ENCODE results near the gene STRADA. TPM values are rescaled to one million over a fixed set of nuclear protein-coding genes. Genes with fewer than 3 reads are reported as not detected.

The STRADA gene
- total and polyA plus RNA-seq, 2 donors (not counting 3 experiments of a cell fraction or from before 2014, with no cell fraction given): 47.0 to 53.6 TPM

GRCh38 chr17:63665527-63666214 is 75.9 kb downstream of the STRADA start:
- intact Hi-C loops (cut with micrococcal nuclease) (no loop called here), dilution Hi-C loops (cut with MboI; ENCODE audit: extremely low pct_ligation_motif_present, low sequenced_read_pairs) (no loop called here)
- peaks cover 6 to 22% of the 10 kb centered on the region in 2 experiments for H3K36me3 ChIP-seq (ENCODE audit: control insufficient read depth in 2 of 2, extremely low read depth in 1 of 2, insufficient read depth in 2 of 2, low read length in 2 of 2)
- BruUV-seq (replicated peaks): no TSS peak
- DNase-seq (ENCODE audit: low read depth, low spot score): peak; percentile 80
- POLR2A ChIA-PET: interaction anchor here (1.2 to 1.7 kb wide), 2 partner anchors 10 to 11 kb away, joined by 4 to 6 read pairs; no protein-coding TSS in a partner anchor
- CTCF ChIA-PET: interaction anchor here (0.9 to 3.2 kb wide), 16 partner anchors 10 to 240 kb away, joined by 3 to 37 read pairs (median 5); partner anchors contain the start of gene MAP3K3
- peak overlapping the region; percentile 7 for H3K4me2 ChIP-seq (ENCODE audit: insufficient read depth, low read length)
- peak overlapping the region; percentile 17 for H3K27ac ChIP-seq (ENCODE audit: insufficient read depth, low read depth, low read length)
- H3K79me2 ChIP-seq (ENCODE audit: control insufficient read depth, insufficient read depth, low read length): no peaks in the 10 kb centered on the region
- H3K9ac ChIP-seq (replicated peaks; ENCODE audit: extremely low read depth, insufficient read depth, low read length): no peak overlapping the region
- H3K4me3 ChIP-seq (replicated peaks in 1 of 3; ENCODE audit: insufficient read depth in 1 of 3, low read depth in 1 of 3, low read length in 3 of 3): peak overlapping the region in 1 of 3 experiments; percentile 2
- H3K9me3 ChIP-seq (replicated peaks; ENCODE audit: control insufficient read depth, insufficient read depth, low read length): no peaks in the 10 kb centered on the region
- H3K9me1 ChIP-seq (replicated peaks; ENCODE audit: control insufficient read depth, extremely low read depth, insufficient read depth, low read length): no peaks in the 10 kb centered on the region
- peaks cover 20% of the 10 kb centered on the region for H3K4me1 ChIP-seq (ENCODE audit: control insufficient read depth, extremely low read depth, insufficient read depth, low read length)
- H2AFZ ChIP-seq (ENCODE audit: low read depth, low read length): no peak overlapping the region
- H4K20me1 ChIP-seq (replicated peaks; ENCODE audit: control insufficient read depth, extremely low read depth, insufficient read depth, low read length): no peaks in the 10 kb centered on the region
- H3K27me3 ChIP-seq (ENCODE audit: control insufficient read depth in 2 of 2, insufficient read depth in 2 of 2, low read length in 2 of 2): no peaks in the 10 kb centered on the region
- TF ChIP-seq EZH2 (IDR thresholded peaks at IDR 0.05; ENCODE audit: borderline replicate concordance, low read depth, low read length, severe bottlenecking) (no peak), POLR2AphosphoS5 (IDR thresholded peaks at IDR 0.05; ENCODE audit: insufficient read depth, low read depth, low read length) (no peak), FOS (IDR thresholded peaks at IDR 0.05; ENCODE audit: borderline replicate concordance, insufficient read depth, low read length) (no peak)
- FAIRE-seq: peak; percentile 84

DNA sequence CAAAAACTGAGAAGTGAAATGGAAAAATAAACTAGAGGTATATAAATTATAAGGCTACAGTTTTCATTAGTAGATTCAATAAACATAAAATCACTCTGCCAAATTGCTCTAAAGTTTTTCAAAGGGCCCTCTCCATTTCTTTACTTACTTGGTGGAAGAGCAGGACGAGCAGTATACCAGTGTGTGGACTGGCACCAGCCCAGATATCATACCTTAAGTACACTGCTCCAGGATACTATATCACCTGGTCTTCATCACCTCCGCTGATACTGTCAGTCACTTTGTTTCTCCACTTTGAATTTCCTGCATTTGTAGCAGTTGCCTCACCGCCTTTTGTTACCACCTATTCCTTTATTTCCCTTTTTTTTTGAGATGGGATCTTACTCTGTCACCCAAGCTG is 81.7 kb downstream of the STRADA start:
- no peak for TF ChIP-seq GATA2 (IDR thresholded peaks at IDR 0.05; ENCODE audit: insufficient read depth, insufficient read length, low read depth, low read length)
- no peak for TF ChIP-seq MYC (IDR thresholded peaks at IDR 0.05; ENCODE audit: low read depth, low read length)
- no peak for TF ChIP-seq POLR2A (IDR thresholded peaks at IDR 0.05; ENCODE audit: low read depth, low read length)
- no peak for TF ChIP-seq FOS (IDR thresholded peaks at IDR 0.05; ENCODE audit: borderline replicate concordance, insufficient read depth, low read length)
- no peak for TF ChIP-seq EZH2 (IDR thresholded peaks at IDR 0.05; ENCODE audit: borderline replicate concordance, low read depth, low read length, severe bottlenecking)
- TF ChIP-seq, protein P1, sequence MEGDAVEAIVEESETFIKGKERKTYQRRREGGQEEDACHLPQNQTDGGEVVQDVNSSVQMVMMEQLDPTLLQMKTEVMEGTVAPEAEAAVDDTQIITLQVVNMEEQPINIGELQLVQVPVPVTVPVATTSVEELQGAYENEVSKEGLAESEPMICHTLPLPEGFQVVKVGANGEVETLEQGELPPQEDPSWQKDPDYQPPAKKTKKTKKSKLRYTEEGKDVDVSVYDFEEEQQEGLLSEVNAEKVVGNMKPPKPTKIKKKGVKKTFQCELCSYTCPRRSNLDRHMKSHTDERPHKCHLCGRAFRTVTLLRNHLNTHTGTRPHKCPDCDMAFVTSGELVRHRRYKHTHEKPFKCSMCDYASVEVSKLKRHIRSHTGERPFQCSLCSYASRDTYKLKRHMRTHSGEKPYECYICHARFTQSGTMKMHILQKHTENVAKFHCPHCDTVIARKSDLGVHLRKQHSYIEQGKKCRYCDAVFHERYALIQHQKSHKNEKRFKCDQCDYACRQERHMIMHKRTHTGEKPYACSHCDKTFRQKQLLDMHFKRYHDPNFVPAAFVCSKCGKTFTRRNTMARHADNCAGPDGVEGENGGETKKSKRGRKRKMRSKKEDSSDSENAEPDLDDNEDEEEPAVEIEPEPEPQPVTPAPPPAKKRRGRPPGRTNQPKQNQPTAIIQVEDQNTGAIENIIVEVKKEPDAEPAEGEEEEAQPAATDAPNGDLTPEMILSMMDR (IDR thresholded peaks at IDR 0.05; ENCODE audit: extremely low read depth in 1 of 2, insufficient read depth in 1 of 2, low read depth in 1 of 2, low read length in 2 of 2): no peak
- no peak for TF ChIP-seq JUN (IDR thresholded peaks at IDR 0.05; ENCODE audit: borderline replicate concordance, insufficient read depth, insufficient read length, low read depth)
- no peak for TF ChIP-seq MAX (IDR thresholded peaks at IDR 0.05; ENCODE audit: insufficient read depth, insufficient read length)
- no peak for TF ChIP-seq POLR2AphosphoS5 (IDR thresholded peaks at IDR 0.05; ENCODE audit: insufficient read depth, low read depth, low read length)
- no peak overlapping the region for H3K4me3 ChIP-seq (replicated peaks in 1 of 3; ENCODE audit: insufficient read depth in 1 of 3, low read depth in 1 of 3, low read length in 3 of 3)
- ChIA-PET CTCF (no interaction called here), POLR2A (no interaction called here)
- BruUV-seq (replicated peaks): no TSS peak
- no peaks in the 10 kb centered on the region for H4K20me1 ChIP-seq (replicated peaks; ENCODE audit: control insufficient read depth, extremely low read depth, insufficient read depth, low read length)
- no peak overlapping the region for H2AFZ ChIP-seq (ENCODE audit: low read depth, low read length)
- H3K9me1 ChIP-seq (replicated peaks; ENCODE audit: control insufficient read depth, extremely low read depth, insufficient read depth, low read length): no peaks in the 10 kb centered on the region
- peaks cover 7 to 8% of the 10 kb centered on the region in 2 experiments for H3K36me3 ChIP-seq (ENCODE audit: control insufficient read depth in 2 of 2, extremely low read depth in 1 of 2, insufficient read depth in 2 of 2, low read length in 2 of 2)
- no peak overlapping the region for H3K9ac ChIP-seq (replicated peaks; ENCODE audit: extremely low read depth, insufficient read depth, low read length)
- H3K9me3 ChIP-seq (replicated peaks; ENCODE audit: control insufficient read depth, insufficient read depth, low read length): no peaks in the 10 kb centered on the region
- peaks cover 7% of the 10 kb centered on the region for H3K4me1 ChIP-seq (ENCODE audit: control insufficient read depth, extremely low read depth, insufficient read depth, low read length)
- H3K27me3 ChIP-seq (ENCODE audit: control insufficient read depth in 2 of 2, insufficient read depth in 2 of 2, low read length in 2 of 2): no peaks in the 10 kb centered on the region
- no peak for FAIRE-seq
- no peak for DNase-seq (ENCODE audit: low read depth, low spot score)
- H3K27ac ChIP-seq (ENCODE audit: insufficient read depth, low read depth, low read length): no peak overlapping the region
- dilution Hi-C loops (cut with MboI; ENCODE audit: extremely low pct_ligation_motif_present, low sequenced_read_pairs): no loop called here
- intact Hi-C loops (cut with micrococcal nuclease): no loop called here
- H3K4me2 ChIP-seq (ENCODE audit: insufficient read depth, low read length): no peak overlapping the region
- H3K79me2 ChIP-seq (ENCODE audit: control insufficient read depth, insufficient read depth, low read length): no peaks in the 10 kb centered on the region

All from endothelial cell of umbilical vein (primary cell).